Heart left ventricle (tissue), 16 donors: ENCODE measurements around the gene USP7. TPM values are rescaled to one million over a fixed set of nuclear protein-coding genes. Genes with fewer than 3 reads are reported as not detected.
A peak's percentile ranks its signal among the peaks of the same experiment; 100 is the strongest.
"Not testable (repeated sequence)": the region's sequence is repeated elsewhere in the genome, so short reads cannot be mapped to it uniquely, and the experiment has no call there.

Experiments used
- ATAC-seq, 4 donors: fragments of 200-7000 bp; cut with Tn5 transposase; one replicate each; pipeline ENCODE4 v1.9.1; 2020 to 2022; ENCODE audit warnings: moderate library complexity in 4 of 4, mild to moderate bottlenecking in 3 of 4, moderate number of reproducible peaks in 1 of 4
- DNase-seq, 5 donors: peaks; one replicate each; pipeline ENCODE4 v3.0.0-alpha.2; 2020
- H3K27ac ChIP-seq, 12 donors: fragments of 200-600 bp; sonication (generic) in 4 of 12; one replicate each; pipeline versions ENCODE4 v1.5.0 to v1.8.0; 2016 to 2022; ENCODE audit warnings: mild to moderate bottlenecking in 2 of 12
- H3K27me3 ChIP-seq, 9 donors: fragments of 200-600 bp; sonication (generic) in 2 of 9; one replicate each; pipeline versions ENCODE4 v1.5.1 to v1.8.0; 2016 to 2022; ENCODE audit warnings: mild to moderate bottlenecking in 3 of 9
- H3K36me3 ChIP-seq, 9 donors: fragments of 200-600 bp; sonication (generic) in 2 of 9; one replicate each; pipeline versions ENCODE4 v1.5.0 to v1.8.0; 2018 to 2022; ENCODE audit warnings: mild to moderate bottlenecking in 2 of 9
- H3K4me1 ChIP-seq, 12 donors: fragments of 200-600 bp; sonication (generic) in 4 of 12; one replicate each; pipeline versions ENCODE4 v1.5.0 to v1.8.0; 2016 to 2022; ENCODE audit warnings: mild to moderate bottlenecking in 3 of 12
- H3K4me3 ChIP-seq, 12 donors: fragments of 200-600 bp; sonication (generic) in 4 of 12; one replicate each; pipeline versions ENCODE4 v1.5.0 to v1.8.0; 2017 to 2022; ENCODE audit warnings: mild to moderate bottlenecking in 9 of 12, moderate library complexity in 4 of 12
- H3K9me3 ChIP-seq, 12 donors: fragments of 200-600 bp; sonication (generic) in 4 of 12; one replicate each; pipeline versions ENCODE4 v1.5.0 to v1.8.0; 2016 to 2022; ENCODE audit warnings: mild to moderate bottlenecking in 1 of 12
- POLR2A ChIP-seq, 2 donors: fragments of 450-650 bp; IDR thresholded peaks; one replicate each; pipeline ENCODE4 v1.6.1; 2017; ENCODE audit warnings: antibody characterized with exemption in 2 of 2, mild to moderate bottlenecking in 2 of 2, moderate library complexity in 2 of 2
- WGBS, 4 donors: extraction: QIAGEN DNeasy Blood & Tissue Kit in 2 of 4; methylation state at CpG; one replicate each; pipeline versions ENCODE4 v1.1.5 to v1.1.7; 2013 to 2018; 5-methylcytosine and 5-hydroxymethylcytosine counted together
- intact Hi-C, 10 donors: fragments of 100-400 bp; cut with DNase I; formaldehyde crosslinking; loops; one replicate each; pipeline versions ENCODE4 v1.11.1 to v1.14.2; 2022
- polyA plus RNA-seq, 2 donors: library from polyadenylated mRNA; stranded (reverse); fragments of 200-250 nt; gene quantifications; one replicate each; pipeline ENCODE4 v1.2.3, GENCODE V29; 2013
- total RNA-seq, 9 donors: library from RNA; depleted of rRNA in 2 of 9; stranded (reverse); fragments of >200 nt in 2 of 9; fragmentation: NEBNext Ultra II Directional in 3 of 9; extraction: Animal tissue kit (Norgen Biotek cat#: 25700) in 3 of 9; gene quantifications; one replicate each; pipeline versions ENCODE4 v1.1.0 to v1.2.4, GENCODE V29; 2016 to 2023
- TF ChIP-seq, protein P1 (sequence below), 12 donors: fragments of 200-600 bp; sonication (generic) in 4 of 12; IDR thresholded peaks; one replicate each; pipeline versions ENCODE4 v1.5.0 to v1.8.0; 2018 to 2022; ENCODE audit warnings: antibody characterized with exemption in 12 of 12, mild to moderate bottlenecking in 5 of 12
- donor health status: ischemic (EF 13 %, LVEDD 7.1; RV severe dilation, severe dysfunction).
- donor health status: healthy with polysubstance abuse.
- donor health status: DM: no; HTN: yes; CAD: no.
- donor health status: DM: no; HTN: no; CAD: no.
- donor health status: ischemic (EF 25% LVEDD 6.9; RV normal size, moderate dysfunction).
- donor health status: ischemic (EF 25% LVEDD 5.7; RV mildly dilated, moderate dysfunction).
- donor health status: healthy.
- donor health status: DM: yes; HTN: yes; CAD: no.
- donor health status: ischemic (EF 35%, LVEDD 5.7; RV mildly dilated, moderate dysfunction).
- donor health status: nonischemic (EF 11% LVEDD 7.7; RV severe dilation, severe dysfunction).
- donor health status: DM: yes; HTN: yes; CAD: no.
- donor health status: PGD.
- donor health status: ischemic (EF 29% LVEDD 5.4; RV normal size, mild dysfunction).
- donor health status: nonischemic (EF 23%, LVEDD 6.1; RV moderate dilation, normal function).

USP7 gene
- total and polyA plus RNA-seq, 11 donors: 20.3 to 86.5 (median 66.2) TPM

DNA sequence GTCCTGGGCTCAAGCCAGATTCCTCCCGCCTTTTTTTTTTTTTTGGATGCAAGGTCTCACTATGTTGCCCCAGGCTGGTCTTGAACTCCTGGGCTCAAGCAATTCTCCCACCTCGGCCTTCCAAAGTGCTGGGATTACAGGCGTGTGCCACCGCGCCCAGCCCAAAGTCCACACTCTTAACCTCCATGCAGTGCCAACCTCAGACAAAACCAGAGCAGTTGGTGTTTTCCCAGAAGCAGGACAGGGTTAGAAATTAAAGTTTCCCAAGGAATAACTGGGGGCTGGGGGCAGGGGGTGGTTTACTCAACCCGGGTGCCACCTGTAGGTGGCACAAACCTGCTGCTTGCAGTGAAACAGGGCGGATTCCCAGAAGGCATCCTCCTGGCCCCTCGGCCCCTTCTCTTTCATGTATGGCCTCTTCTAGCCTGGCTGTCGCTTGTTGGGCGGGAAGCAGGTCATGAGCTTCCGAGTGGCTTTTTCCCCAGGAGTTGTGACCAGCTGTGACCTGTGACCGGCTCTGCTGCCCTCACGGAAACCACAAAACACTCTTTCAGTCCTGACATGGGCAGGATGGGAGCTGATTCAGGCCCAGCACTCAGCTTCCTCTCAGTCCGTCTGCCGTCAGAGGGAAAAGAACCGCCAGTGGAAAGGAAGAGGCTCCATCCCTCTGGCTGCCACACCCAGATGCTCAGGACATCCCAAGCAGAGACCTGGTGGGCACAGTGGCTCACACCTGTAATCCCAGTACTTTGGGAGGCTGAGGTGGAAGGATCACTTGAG, 25.6 kb upstream of the USP7 start:
- ATAC-seq (no peak), DNase-seq (no peak)
- H3K4me3 ChIP-seq: no peak overlapping the region
- intact Hi-C loops: no loop called here
- no peaks in the 10 kb centered on the region for H3K27me3 ChIP-seq
- H3K9me3 ChIP-seq: no peaks in the 10 kb centered on the region
- WGBS, 4 donors: 68 to 87% (median 73%) methylated on average over 13 to 16 of the region's 16 CpGs
- TF ChIP-seq POLR2A (IDR thresholded peaks at IDR 0.05): no peak
- TF ChIP-seq, protein P1, sequence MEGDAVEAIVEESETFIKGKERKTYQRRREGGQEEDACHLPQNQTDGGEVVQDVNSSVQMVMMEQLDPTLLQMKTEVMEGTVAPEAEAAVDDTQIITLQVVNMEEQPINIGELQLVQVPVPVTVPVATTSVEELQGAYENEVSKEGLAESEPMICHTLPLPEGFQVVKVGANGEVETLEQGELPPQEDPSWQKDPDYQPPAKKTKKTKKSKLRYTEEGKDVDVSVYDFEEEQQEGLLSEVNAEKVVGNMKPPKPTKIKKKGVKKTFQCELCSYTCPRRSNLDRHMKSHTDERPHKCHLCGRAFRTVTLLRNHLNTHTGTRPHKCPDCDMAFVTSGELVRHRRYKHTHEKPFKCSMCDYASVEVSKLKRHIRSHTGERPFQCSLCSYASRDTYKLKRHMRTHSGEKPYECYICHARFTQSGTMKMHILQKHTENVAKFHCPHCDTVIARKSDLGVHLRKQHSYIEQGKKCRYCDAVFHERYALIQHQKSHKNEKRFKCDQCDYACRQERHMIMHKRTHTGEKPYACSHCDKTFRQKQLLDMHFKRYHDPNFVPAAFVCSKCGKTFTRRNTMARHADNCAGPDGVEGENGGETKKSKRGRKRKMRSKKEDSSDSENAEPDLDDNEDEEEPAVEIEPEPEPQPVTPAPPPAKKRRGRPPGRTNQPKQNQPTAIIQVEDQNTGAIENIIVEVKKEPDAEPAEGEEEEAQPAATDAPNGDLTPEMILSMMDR (IDR thresholded peaks at IDR 0.05): no peak
- H3K27ac ChIP-seq: no peak overlapping the region
- H3K4me1 ChIP-seq: no peaks in the 10 kb centered on the region
- H3K36me3 ChIP-seq: no peaks in the 10 kb centered on the region

- Histone ChIP-seq H3K4me3 (no peak overlapping the region), H3K4me1 (no peaks in the 10 kb centered on the region), H3K27me3 (no peaks in the 10 kb centered on the region), H3K36me3 (no peaks in the 10 kb centered on the region), H3K9me3 (no peaks in the 10 kb centered on the region), H3K27ac (no peak overlapping the region)
- DNase-seq (no peak), ATAC-seq (no peak)
- no peak for TF ChIP-seq POLR2A (IDR thresholded peaks at IDR 0.05)
- TF ChIP-seq, protein P1 (IDR thresholded peaks at IDR 0.05): no peak
- 77 to 82% (median 79%) methylated on average over 5 of the region's 5 CpGs for WGBS, 4 donors
- intact Hi-C loops: no loop called here
Measured at GRCh38 chr16:8986818-8987191, 23.1 kb upstream of the USP7 start.

DNA sequence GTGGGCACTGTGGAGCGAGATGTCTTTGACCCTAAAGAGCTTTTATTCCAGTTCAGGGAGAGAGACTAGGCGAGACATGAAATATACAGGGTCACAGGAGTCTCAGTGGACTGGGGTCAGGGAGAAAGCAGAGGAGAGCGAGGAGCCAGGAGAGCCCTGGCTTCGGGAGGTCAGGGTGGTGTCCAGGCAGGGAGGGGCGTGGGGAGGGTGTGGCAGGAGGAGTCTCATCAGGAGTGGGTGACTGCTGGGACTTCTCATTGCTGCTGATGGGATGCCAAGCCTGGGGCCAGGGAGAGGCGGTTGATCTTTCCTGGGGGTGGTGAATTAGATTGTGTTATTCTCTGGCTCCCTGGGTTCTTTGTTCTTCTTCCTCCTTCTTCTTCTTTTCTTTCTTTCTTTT, 22.4 kb upstream of the USP7 start:
- no peak for TF ChIP-seq POLR2A (IDR thresholded peaks at IDR 0.05)
- TF ChIP-seq, protein P1 (IDR thresholded peaks at IDR 0.05): no peak
- peak in 1 of 5 donors; percentile 31 for DNase-seq
- 74 to 79% (median 77%) methylated on average over 6 of the region's 6 CpGs for WGBS, 4 donors
- intact Hi-C loops: no loop called here
- H3K36me3 ChIP-seq: no peaks in the 10 kb centered on the region
- H3K27me3 ChIP-seq: no peaks in the 10 kb centered on the region
- no peak for ATAC-seq
- no peak overlapping the region for H3K27ac ChIP-seq
- no peak overlapping the region for H3K4me3 ChIP-seq
- no peaks in the 10 kb centered on the region for H3K9me3 ChIP-seq
- no peaks in the 10 kb centered on the region for H3K4me1 ChIP-seq

- DNase-seq: no peak
- ATAC-seq: no peak
- H3K27ac ChIP-seq: no peak overlapping the region
- H3K36me3 ChIP-seq: no peaks in the 10 kb centered on the region
- no peaks in the 10 kb centered on the region for H3K27me3 ChIP-seq
- intact Hi-C loops: no loop called here
- TF ChIP-seq, protein P1 (IDR thresholded peaks at IDR 0.05): no peak
- TF ChIP-seq POLR2A (IDR thresholded peaks at IDR 0.05): no peak
- 83 to 86% (median 84%) methylated on average over 7 of the region's 7 CpGs for WGBS, 4 donors
- no peaks in the 10 kb centered on the region for H3K9me3 ChIP-seq
- H3K4me3 ChIP-seq: no peak overlapping the region
- H3K4me1 ChIP-seq: no peaks in the 10 kb centered on the region
Measured at GRCh38 chr16:8982816-8983215, 19.1 kb upstream of the USP7 start.

DNA sequence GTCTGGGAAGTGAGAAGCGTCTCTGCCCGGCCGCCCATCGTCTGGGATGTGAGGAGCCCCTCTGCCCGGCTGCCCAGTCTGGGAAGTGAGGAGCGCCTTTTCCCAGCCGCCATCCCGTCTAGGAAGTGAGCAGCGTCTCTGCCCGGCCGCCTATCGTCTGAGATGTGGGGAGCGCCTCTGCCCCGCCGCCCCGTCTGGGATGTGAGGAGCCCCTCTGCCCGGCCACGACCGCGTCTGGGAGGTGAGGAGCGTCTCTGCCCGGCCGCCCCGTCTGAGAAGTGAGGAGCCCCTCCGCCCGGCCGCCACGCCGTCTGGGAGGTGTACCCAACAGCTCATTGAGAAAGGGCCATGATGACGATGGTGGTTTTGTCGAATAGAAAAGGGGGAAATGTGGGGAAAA, 18.2 kb upstream of the USP7 start:
- 94 to 97% (median 95%) methylated on average over 25 to 31 of the region's 31 CpGs for WGBS, 4 donors
- intact Hi-C loops, H3K9me3 ChIP-seq, DNase-seq, H3K4me3 ChIP-seq, H3K27me3 ChIP-seq, H3K4me1 ChIP-seq, H3K36me3 ChIP-seq, H3K27ac ChIP-seq, ATAC-seq: not testable (repeated sequence)

DNA sequence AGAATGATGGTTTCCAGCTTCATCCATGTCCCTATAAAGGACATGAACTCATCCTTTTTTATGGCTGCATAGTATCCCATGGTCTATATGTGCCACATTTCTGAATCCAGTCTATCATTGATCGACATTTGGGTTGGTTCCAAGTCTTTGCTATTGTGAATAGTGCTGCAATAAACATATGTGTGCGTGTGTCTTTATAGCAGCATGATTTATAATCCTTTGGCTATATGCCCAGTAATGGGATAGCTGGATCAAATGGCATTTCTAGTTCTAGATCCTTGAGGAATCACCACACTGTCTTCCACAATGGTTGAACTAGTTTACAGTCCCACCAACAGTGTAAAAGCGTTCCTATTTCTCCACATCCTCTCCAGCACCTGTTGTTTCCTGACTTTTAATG, 12.5 kb upstream of the USP7 start:
- H3K36me3 ChIP-seq, intact Hi-C loops, H3K4me3 ChIP-seq, H3K27ac ChIP-seq, H3K27me3 ChIP-seq, H3K9me3 ChIP-seq, ATAC-seq, H3K4me1 ChIP-seq, DNase-seq: not testable (repeated sequence)
- 75 to 85% (median 79%) methylated on average over 3 of the region's 3 CpGs for WGBS, 4 donors
